ENCODE data around the gene KATNB1.

The KATNB1 gene

DNA sequence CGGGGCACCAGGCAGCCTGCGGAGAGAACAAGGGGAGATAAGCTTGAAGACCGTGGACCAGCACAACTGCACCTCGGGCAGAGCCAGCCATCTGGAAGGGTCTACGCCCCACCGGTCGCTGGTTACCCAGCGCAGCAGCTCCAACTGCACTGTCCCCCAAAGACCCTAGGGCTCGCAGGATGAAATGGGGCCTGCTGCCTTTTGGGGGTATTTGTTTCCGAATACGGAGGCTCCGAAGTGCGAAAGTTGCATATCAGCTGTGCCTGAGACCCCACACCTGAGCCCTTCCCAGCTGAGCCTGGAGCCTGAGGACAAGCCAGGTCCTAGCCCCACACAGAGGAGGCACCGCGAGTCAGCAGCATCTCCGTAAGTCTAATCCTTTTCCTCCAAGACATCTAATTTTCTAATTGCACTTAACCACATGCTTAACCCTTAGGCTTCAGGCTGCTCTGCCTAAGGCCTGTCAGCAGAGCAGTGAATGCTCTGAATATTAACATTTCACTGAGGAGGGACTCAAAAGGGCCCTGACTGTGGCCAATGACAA, 62.8 kb downstream of the KATNB1 start:
- peaks cover 3% of the 10 kb centered on the region for H3K27me3 ChIP-seq (ENCODE audit: control insufficient read depth, insufficient read depth, low read length)
- H3K4me1 ChIP-seq (ENCODE audit: control insufficient read depth, insufficient read depth, low read length): peaks cover 38% of the 10 kb centered on the region
- H3K4me3 ChIP-seq (ENCODE audit: low read length): no peak overlapping the region
- H3K36me3 ChIP-seq (ENCODE audit: control insufficient read depth, insufficient read depth, low read length): no peaks in the 10 kb centered on the region
- H3K9ac ChIP-seq (ENCODE audit: low read length): no peak overlapping the region
- H3K9me3 ChIP-seq (ENCODE audit: control insufficient read depth, low read length): no peaks in the 10 kb centered on the region

DNA sequence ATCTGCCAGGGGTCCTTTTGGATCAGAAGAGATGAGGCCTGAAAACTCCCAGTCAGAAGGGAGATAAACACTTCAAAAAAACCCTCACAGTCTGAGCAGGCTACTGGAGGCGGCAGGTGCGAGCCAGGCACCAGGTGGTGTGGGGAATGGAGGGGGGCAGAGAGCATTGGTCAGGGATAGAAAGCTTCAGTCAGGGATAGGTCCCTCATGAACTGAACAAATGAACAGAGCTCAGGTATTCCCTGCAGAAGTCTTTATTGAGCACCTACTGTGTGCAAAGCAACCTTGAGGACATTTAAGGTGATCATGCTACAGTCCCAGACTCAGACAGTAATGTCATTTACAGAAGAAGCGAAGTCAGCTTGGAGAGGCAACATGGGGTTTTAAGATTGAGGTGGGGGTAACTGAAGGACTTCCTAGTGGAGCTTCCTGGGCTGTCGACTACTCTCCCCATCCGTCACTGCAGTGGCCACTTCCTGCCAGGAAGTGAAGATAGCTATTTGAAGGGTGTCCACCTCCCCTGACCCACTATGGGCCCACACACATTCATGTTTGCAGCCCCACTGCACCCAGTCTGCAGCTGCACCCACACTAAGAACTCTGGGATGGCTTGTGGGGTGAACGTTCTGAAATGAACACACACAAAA, 63.5 kb downstream of the KATNB1 start:
- no peak overlapping the region for H3K4me3 ChIP-seq (ENCODE audit: low read length)
- H3K4me1 ChIP-seq (ENCODE audit: control insufficient read depth, insufficient read depth, low read length): peaks cover 41% of the 10 kb centered on the region
- peaks cover 3% of the 10 kb centered on the region for H3K27me3 ChIP-seq (ENCODE audit: control insufficient read depth, insufficient read depth, low read length)
- no peaks in the 10 kb centered on the region for H3K9me3 ChIP-seq (ENCODE audit: control insufficient read depth, low read length)
- H3K9ac ChIP-seq (ENCODE audit: low read length): no peak overlapping the region
- no peaks in the 10 kb centered on the region for H3K36me3 ChIP-seq (ENCODE audit: control insufficient read depth, insufficient read depth, low read length)

DNA sequence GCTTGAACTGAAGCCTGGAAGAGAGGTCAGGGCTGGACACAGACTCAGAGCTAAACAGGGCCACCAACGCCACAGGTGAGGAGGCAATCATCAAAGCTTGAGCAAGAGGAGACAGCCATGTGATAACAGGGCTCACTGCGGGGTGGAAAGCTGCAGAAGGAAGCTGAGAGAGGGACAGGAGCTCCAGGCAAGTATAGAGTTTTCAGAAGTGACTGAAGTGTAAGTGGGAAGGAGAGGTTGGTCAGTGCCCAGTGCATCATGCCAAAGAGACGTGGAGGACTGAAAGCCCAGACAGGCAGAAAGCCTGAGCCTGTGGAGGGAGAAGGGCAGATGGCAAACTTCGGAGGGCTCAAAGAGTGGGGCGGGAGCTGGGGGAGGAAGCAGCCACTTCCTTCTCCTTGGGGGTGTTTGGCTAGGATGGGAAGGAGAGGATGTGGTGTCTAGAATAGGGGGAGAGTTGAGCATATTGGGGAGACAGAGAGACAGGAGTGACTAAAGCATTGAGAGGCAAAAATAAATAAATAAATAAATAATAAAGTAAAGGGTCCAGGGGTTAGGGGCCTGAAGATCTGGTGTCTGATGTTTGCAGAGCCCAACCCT, 64.1 kb downstream of the KATNB1 start:
- H3K9ac ChIP-seq (ENCODE audit: low read length): no peak overlapping the region
- no peaks in the 10 kb centered on the region for H3K36me3 ChIP-seq (ENCODE audit: control insufficient read depth, insufficient read depth, low read length)
- H3K4me3 ChIP-seq (ENCODE audit: low read length): no peak overlapping the region
- peaks cover 3% of the 10 kb centered on the region for H3K27me3 ChIP-seq (ENCODE audit: control insufficient read depth, insufficient read depth, low read length)
- H3K9me3 ChIP-seq (ENCODE audit: control insufficient read depth, low read length): no peaks in the 10 kb centered on the region
- H3K4me1 ChIP-seq (ENCODE audit: control insufficient read depth, insufficient read depth, low read length): peaks cover 41% of the 10 kb centered on the region

- peaks cover 3% of the 10 kb centered on the region for H3K27me3 ChIP-seq (ENCODE audit: control insufficient read depth, insufficient read depth, low read length)
- H3K4me3 ChIP-seq (ENCODE audit: low read length): no peak overlapping the region
- H3K36me3 ChIP-seq (ENCODE audit: control insufficient read depth, insufficient read depth, low read length): no peaks in the 10 kb centered on the region
- H3K9me3 ChIP-seq (ENCODE audit: control insufficient read depth, low read length): no peaks in the 10 kb centered on the region
- no peak overlapping the region for H3K9ac ChIP-seq (ENCODE audit: low read length)
- H3K4me1 ChIP-seq (ENCODE audit: control insufficient read depth, insufficient read depth, low read length): peaks cover 39% of the 10 kb centered on the region
Observed at GRCh38 chr16:57800200-57801097, 64.9 kb downstream of the KATNB1 start.

GRCh38 chr16:57801098-57801808, 65.7 kb downstream of the KATNB1 start:
- no peak overlapping the region for H3K4me3 ChIP-seq (ENCODE audit: low read length)
- no peaks in the 10 kb centered on the region for H3K36me3 ChIP-seq (ENCODE audit: control insufficient read depth, insufficient read depth, low read length)
- H3K9me3 ChIP-seq (ENCODE audit: control insufficient read depth, low read length): no peaks in the 10 kb centered on the region
- peak overlapping the region; percentile 72 for H3K9ac ChIP-seq (ENCODE audit: low read length)
- peaks cover 3% of the 10 kb centered on the region for H3K27me3 ChIP-seq (ENCODE audit: control insufficient read depth, insufficient read depth, low read length)
- peaks cover 37% of the 10 kb centered on the region for H3K4me1 ChIP-seq (ENCODE audit: control insufficient read depth, insufficient read depth, low read length)

- H3K4me3 ChIP-seq (ENCODE audit: low read length): no peak overlapping the region
- peaks cover 37% of the 10 kb centered on the region for H3K4me1 ChIP-seq (ENCODE audit: control insufficient read depth, insufficient read depth, low read length)
Observed at GRCh38 chr16:57801809-57802340, 66.3 kb downstream of the KATNB1 start.

DNA sequence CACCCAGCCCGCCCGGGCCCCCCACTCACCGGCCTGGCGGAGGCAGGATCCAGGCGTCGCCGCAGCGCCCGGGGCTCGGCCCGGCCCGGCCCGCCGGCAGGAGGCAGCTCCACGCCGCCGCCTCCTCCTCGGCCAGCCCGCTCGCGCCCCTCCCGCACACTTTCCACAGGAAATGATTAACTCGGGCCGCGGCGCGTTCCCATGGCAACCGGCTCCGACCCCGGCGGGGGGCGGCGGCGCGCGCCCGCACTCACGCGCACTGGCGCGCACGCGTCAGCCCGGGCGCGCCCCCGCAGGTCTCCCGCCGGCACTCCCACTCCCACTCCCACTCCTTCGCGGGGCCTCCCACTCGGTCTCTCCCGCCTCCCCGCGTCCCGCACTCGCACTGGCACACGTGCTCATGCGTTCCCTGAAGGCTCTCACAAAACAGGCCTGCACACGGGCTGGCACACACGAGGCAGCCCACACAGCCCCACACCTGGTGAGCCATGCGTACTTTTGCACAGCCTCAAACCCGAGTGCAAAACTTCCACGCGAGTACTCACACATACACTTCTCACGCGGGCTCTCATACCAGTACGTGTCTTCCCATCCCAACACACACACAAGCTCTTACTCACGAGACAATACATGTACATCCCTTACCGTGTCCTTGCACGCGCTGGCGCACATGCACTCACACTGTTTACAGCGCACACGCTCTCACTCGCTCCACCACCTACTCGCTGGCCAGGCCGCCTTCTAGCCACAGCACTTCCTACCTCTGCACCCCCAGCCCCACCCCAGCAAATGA, 67.0 kb downstream of the KATNB1 start, which contains the start of gene KIFC3:
Gene KIFC3, minus strand, starts transcription at position 151 of the 793 bp plus-strand sequence. CDS start 4,248 bp downstream, outside the sequence.
- H3K4me1 ChIP-seq (ENCODE audit: control insufficient read depth, insufficient read depth, low read length): peaks cover 35% of the 10 kb centered on the region
- no peaks in the 10 kb centered on the region for H3K9me3 ChIP-seq (ENCODE audit: control insufficient read depth, low read length)
- no peaks in the 10 kb centered on the region for H3K36me3 ChIP-seq (ENCODE audit: control insufficient read depth, insufficient read depth, low read length)
- peaks cover 3% of the 10 kb centered on the region for H3K27me3 ChIP-seq (ENCODE audit: control insufficient read depth, insufficient read depth, low read length)
- no peak within 1 kb of the TSS for H3K4me3 ChIP-seq (ENCODE audit: low read length)
- peak within 1 kb of the TSS; percentile 72 for H3K9ac ChIP-seq (ENCODE audit: low read length)

More at GRCh38 chr16:57801809-57802340, 66.3 kb downstream of the KATNB1 start:
- H3K27me3 ChIP-seq (ENCODE audit: control insufficient read depth, insufficient read depth, low read length): peaks cover 3% of the 10 kb centered on the region
- H3K9me3 ChIP-seq (ENCODE audit: control insufficient read depth, low read length): no peaks in the 10 kb centered on the region
- peak overlapping the region; percentile 72 for H3K9ac ChIP-seq (ENCODE audit: low read length)
- no peaks in the 10 kb centered on the region for H3K36me3 ChIP-seq (ENCODE audit: control insufficient read depth, insufficient read depth, low read length)

DNA sequence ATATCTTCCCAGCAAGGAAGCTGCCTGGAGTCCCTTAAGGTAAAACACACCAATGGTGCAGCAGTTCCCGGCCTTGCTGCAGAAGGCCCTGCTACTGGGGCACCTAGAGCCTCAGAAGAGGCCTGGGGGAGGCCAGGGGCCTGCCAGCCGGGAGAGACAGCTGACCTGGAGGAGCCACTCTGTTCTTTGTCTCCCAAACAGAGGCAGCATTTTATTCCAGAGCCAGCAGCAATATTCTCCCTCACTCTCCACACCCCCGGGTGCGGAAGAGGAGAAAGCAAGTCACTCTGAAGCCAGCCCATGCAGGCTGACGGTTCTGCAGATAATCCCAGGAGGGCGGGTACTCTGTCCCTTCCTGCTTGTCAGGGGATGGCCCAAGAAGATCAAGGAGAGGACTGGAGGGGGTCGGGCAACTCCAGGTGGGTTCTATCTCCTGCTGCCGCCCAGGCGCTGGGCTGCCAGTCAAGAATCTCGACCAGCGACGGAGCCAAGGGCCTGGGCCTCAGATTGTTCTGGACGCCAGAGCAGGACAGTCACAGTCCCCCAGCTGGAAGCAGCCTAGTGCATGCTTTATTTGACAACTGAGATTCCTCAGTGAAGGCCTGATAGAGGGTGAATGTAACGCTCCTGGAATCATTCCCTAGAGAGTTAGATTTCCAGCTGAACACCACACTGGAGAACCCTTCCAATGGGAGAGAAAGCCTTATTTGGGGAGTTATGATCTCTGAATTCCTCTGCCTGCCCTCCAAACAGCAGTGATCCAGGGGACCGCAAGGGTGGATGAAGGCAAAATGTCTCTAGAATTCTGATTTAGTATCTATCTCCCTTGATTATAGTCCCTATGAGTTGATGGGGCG, 67.8 kb downstream of the KATNB1 start:
- H3K9me3 ChIP-seq (ENCODE audit: control insufficient read depth, low read length): no peaks in the 10 kb centered on the region
- H3K9ac ChIP-seq (ENCODE audit: low read length): no peak overlapping the region
- peaks cover 43% of the 10 kb centered on the region for H3K4me1 ChIP-seq (ENCODE audit: control insufficient read depth, insufficient read depth, low read length)
- no peak overlapping the region for H3K4me3 ChIP-seq (ENCODE audit: low read length)
- peaks cover 3% of the 10 kb centered on the region for H3K27me3 ChIP-seq (ENCODE audit: control insufficient read depth, insufficient read depth, low read length)
- H3K36me3 ChIP-seq (ENCODE audit: control insufficient read depth, insufficient read depth, low read length): no peaks in the 10 kb centered on the region

GRCh38 chr16:57804111-57804837, 68.7 kb downstream of the KATNB1 start:
- H3K4me3 ChIP-seq (ENCODE audit: low read length): no peak overlapping the region
- no peaks in the 10 kb centered on the region for H3K36me3 ChIP-seq (ENCODE audit: control insufficient read depth, insufficient read depth, low read length)
- H3K9me3 ChIP-seq (ENCODE audit: control insufficient read depth, low read length): no peaks in the 10 kb centered on the region
- no peak overlapping the region for H3K9ac ChIP-seq (ENCODE audit: low read length)
- peaks cover 3% of the 10 kb centered on the region for H3K27me3 ChIP-seq (ENCODE audit: control insufficient read depth, insufficient read depth, low read length)
- peaks cover 47% of the 10 kb centered on the region for H3K4me1 ChIP-seq (ENCODE audit: control insufficient read depth, insufficient read depth, low read length)

DNA sequence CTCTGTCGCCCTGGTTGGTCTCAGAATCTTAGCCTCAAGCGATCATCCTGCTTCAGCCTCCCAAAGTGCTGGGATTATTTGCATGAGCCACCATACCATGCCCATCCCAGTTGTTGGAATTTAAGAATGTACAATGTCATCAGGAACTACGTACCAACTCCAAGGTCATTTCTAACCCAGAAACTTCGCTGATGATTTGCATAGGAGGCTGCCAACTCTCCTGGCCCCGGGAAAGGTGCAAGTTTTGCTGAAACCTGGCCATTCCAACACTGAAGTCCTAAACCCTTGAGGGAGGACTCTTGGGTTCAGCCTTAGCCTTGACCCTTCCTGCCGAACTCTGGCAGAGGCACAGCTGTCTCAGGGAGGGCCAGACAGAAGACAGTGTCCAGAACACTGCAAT, 69.6 kb downstream of the KATNB1 start:
- no peak overlapping the region for H3K9ac ChIP-seq (ENCODE audit: low read length)
- peaks cover 53% of the 10 kb centered on the region for H3K4me1 ChIP-seq (ENCODE audit: control insufficient read depth, insufficient read depth, low read length)

More for the DNA sequence above, 69.6 kb downstream of the KATNB1 start:
- Histone ChIP-seq H3K27me3 (ENCODE audit: control insufficient read depth, insufficient read depth, low read length) (peaks cover 2% of the 10 kb centered on the region), H3K9me3 (ENCODE audit: control insufficient read depth, low read length) (no peaks in the 10 kb centered on the region), H3K4me3 (ENCODE audit: low read length) (no peak overlapping the region), H3K36me3 (ENCODE audit: control insufficient read depth, insufficient read depth, low read length) (no peaks in the 10 kb centered on the region)

All from mucosa of stomach (tissue), 1 donor.